Thyroid gland (tissue), 4 donors: ENCODE data around the gene CLMN.

Experiments used
- CTCF ChIP-seq, 6 experiments: fragments of 200-600 bp in 3 of 6; fragments of 450-650 bp in 3 of 6; sonication (generic) in 3 of 6; IDR thresholded peaks; one replicate each; pipeline ENCODE4 v1.5.1; 2016 to 2019; ENCODE audit warnings: antibody characterized with exemption in 6 of 6, mild to moderate bottlenecking in 2 of 6, inconsistent platforms in 1 of 6, moderate library complexity in 1 of 6
- POLR2A ChIP-seq, 2 donors: fragments of 450-650 bp; IDR thresholded peaks; one replicate each; pipeline ENCODE4 v1.6.1; 2017; ENCODE audit warnings: antibody characterized with exemption in 2 of 2, mild to moderate bottlenecking in 2 of 2, moderate library complexity in 1 of 2

- no peak for TF ChIP-seq CTCF (IDR thresholded peaks at IDR 0.05)
- TF ChIP-seq POLR2A (IDR thresholded peaks at IDR 0.05) = no peak
These were observed 128.9 kb downstream of the CLMN start for GRCh38 chr14:95190857-95191256.
